Neural progenitor cell (in vitro differentiated cells): ENCODE data around the gene RIBC2. TPM values are rescaled to one million over a fixed set of nuclear protein-coding genes. Genes with fewer than 3 reads are reported as not detected.

ENCODE experiments used
- DNase-seq: peaks from one replicate; pipeline ENCODE4 v3.0.0-alpha.2; 2016; ENCODE audit warnings: low spot score
- H2AFZ ChIP-seq: fragments of 200-600 bp; sonication (generic); replicated peaks from 2 replicates; pipeline ENCODE4 v1.6.1; 2016; ENCODE audit warnings: antibody characterized with exemption
- H3F3A ChIP-seq: fragments of 200-600 bp; sonication (generic); 2 replicates; pipeline ENCODE4 v1.6.1; 2016; ENCODE audit warnings: antibody characterized with exemption, low read depth
- H3K27ac ChIP-seq: fragments of 200-600 bp; sonication (generic); 2 replicates; pipeline ENCODE4 v1.5.1; 2016; ENCODE audit warnings: mild to moderate bottlenecking
- H3K27me3 ChIP-seq: fragments of 200-600 bp; sonication (generic); 2 replicates; pipeline ENCODE4 v1.6.1; 2016; ENCODE audit warnings: mild to moderate bottlenecking, moderate library complexity
- H3K36me3 ChIP-seq: fragments of 200-600 bp; sonication (generic); 2 replicates; pipeline ENCODE4 v1.5.1; 2016
- H3K4me1 ChIP-seq: fragments of 200-600 bp; sonication (generic); 2 replicates; pipeline ENCODE4 v1.6.1; 2016; ENCODE audit warnings: mixed run types
- H3K4me2 ChIP-seq: fragments of 200-600 bp; sonication (generic); 2 replicates; pipeline ENCODE4 v1.6.1; 2016
- H3K4me3 ChIP-seq: fragments of 200-600 bp; sonication (generic); 2 replicates; pipeline ENCODE4 v1.5.1; 2016
- H3K79me2 ChIP-seq: fragments of 200-600 bp; sonication (generic); 2 replicates; pipeline ENCODE4 v1.6.1; 2016; ENCODE audit warnings: low read depth
- H3K9ac ChIP-seq: fragments of 200-600 bp; sonication (generic); 2 replicates; pipeline ENCODE4 v1.6.1; 2016
- H3K9me3 ChIP-seq: fragments of 200-600 bp; sonication (generic); 2 replicates; pipeline ENCODE4 v1.5.1; 2016; ENCODE audit warnings: low read depth
- H4K20me1 ChIP-seq: fragments of 200-600 bp; sonication (generic); 2 replicates; pipeline ENCODE4 v1.6.1; 2016; ENCODE audit warnings: low read depth
- H3K27ac Mint-ChIP-seq: 3 replicates; pipeline ENCODE4 v1.8.0; 2021; ENCODE audit warnings: mixed read lengths
- H3K27me3 Mint-ChIP-seq: 2 replicates; pipeline ENCODE4 v1.8.0; 2022; ENCODE audit warnings: low read depth, mild to moderate bottlenecking, inconsistent platforms, moderate library complexity, mixed read lengths; ENCODE audit not compliant: insufficient read depth
- H3K36me3 Mint-ChIP-seq: 3 replicates; pipeline ENCODE4 v1.8.0; 2021; ENCODE audit warnings: mixed read lengths
- H3K4me1 Mint-ChIP-seq: 3 replicates; pipeline ENCODE4 v1.8.0; 2021; ENCODE audit warnings: mixed read lengths
- H3K4me3 Mint-ChIP-seq: 3 replicates; pipeline ENCODE4 v1.8.0; 2021; ENCODE audit warnings: mild to moderate bottlenecking, moderate library complexity, mixed read lengths
- H3K9me3 Mint-ChIP-seq: 3 replicates; pipeline ENCODE4 v1.8.0; 2020; ENCODE audit warnings: mixed read lengths
- EZH2 ChIP-seq: fragments of 200-600 bp; sonication (generic); IDR thresholded peaks from 2 replicates; pipeline ENCODE4 v1.6.1; 2017; ENCODE audit warnings: antibody characterized with exemption, mild to moderate bottlenecking, moderate library complexity
- EZH2phosphoT487 ChIP-seq: fragments of 200-600 bp; sonication (generic); IDR thresholded peaks from 2 replicates; pipeline ENCODE4 v1.6.1; 2017; ENCODE audit warnings: antibody characterized with exemption
- total RNA-seq: library from RNA; depleted of rRNA; stranded (reverse); fragments of >200 nt; gene quantifications from 2 replicates; pipeline ENCODE4 v1.2.3, GENCODE V29; 2015; ENCODE audit warnings: low replicate concordance
- TF ChIP-seq, protein P1 (sequence below): fragments of 200-600 bp; sonication (generic); IDR thresholded peaks from 2 replicates; pipeline ENCODE4 v1.5.1; 2017; ENCODE audit warnings: antibody characterized with exemption, mild to moderate bottlenecking

Gene RIBC2
- total RNA-seq, 1 donor from 2014 or later: 2.0 TPM

DNA sequence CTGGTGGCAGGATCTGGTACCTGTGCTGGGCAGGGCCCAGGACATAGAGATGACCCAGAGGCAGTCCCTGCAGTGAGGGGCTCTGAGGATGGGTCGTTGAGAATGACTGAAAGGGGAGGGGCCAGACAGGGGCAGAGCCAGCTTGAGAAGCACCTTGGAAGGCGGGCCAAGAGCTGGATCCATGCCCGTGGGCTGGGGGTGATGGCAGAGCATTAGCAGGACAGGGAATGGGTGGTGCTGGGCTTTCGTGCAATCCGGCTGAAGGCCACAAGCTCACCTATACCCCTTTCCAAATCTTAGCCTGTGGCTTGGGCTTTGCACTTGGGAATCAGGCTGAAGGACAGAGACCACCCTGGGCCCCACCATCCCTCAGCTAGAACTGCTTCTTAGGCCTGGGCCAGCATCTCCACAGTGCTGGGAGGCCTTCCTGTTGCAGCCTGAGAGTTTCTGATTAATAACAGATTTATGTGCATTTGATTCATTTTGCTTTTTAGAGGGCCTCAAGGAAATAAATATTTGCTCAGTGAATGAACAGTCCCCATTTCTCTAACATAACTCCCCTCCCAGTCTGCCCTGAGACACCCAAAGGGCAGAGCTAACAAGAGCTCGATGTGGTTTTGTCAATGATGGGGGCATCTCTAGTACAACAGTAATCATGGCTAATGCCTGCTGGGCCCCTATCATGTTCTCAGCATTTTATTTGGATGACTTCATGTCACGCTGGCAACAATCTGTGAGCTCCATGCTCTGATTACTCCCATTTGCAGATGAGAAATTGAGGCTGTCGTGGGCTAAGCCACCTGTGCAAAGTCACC is 39.3 kb downstream of the RIBC2 start:
- no peaks in the 10 kb centered on the region for H3K9me3 ChIP-seq
- H2AFZ ChIP-seq: no peak overlapping the region
- Mint-ChIP-seq H3K9me3 (no peaks in the 10 kb centered on the region), H3K27me3 (peaks cover 23% of the 10 kb centered on the region), H3K4me1 (peaks cover 12% of the 10 kb centered on the region), H3K27ac (no peak overlapping the region), H3K4me3 (peak overlapping the region; percentile 69), H3K36me3 (no peaks in the 10 kb centered on the region)
- H3K27me3 ChIP-seq: no peaks in the 10 kb centered on the region
- TF ChIP-seq, protein P1, sequence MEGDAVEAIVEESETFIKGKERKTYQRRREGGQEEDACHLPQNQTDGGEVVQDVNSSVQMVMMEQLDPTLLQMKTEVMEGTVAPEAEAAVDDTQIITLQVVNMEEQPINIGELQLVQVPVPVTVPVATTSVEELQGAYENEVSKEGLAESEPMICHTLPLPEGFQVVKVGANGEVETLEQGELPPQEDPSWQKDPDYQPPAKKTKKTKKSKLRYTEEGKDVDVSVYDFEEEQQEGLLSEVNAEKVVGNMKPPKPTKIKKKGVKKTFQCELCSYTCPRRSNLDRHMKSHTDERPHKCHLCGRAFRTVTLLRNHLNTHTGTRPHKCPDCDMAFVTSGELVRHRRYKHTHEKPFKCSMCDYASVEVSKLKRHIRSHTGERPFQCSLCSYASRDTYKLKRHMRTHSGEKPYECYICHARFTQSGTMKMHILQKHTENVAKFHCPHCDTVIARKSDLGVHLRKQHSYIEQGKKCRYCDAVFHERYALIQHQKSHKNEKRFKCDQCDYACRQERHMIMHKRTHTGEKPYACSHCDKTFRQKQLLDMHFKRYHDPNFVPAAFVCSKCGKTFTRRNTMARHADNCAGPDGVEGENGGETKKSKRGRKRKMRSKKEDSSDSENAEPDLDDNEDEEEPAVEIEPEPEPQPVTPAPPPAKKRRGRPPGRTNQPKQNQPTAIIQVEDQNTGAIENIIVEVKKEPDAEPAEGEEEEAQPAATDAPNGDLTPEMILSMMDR: no peak
- TF ChIP-seq EZH2phosphoT487 (no peak), EZH2 (no peak)
- no peak overlapping the region for H3K4me3 ChIP-seq
- H4K20me1 ChIP-seq: no peaks in the 10 kb centered on the region
- no peaks in the 10 kb centered on the region for H3K36me3 ChIP-seq
- no peak overlapping the region for H3K9ac ChIP-seq
- no peaks in the 10 kb centered on the region for H3K79me2 ChIP-seq
- H3K4me2 ChIP-seq: no peak overlapping the region
- no peaks in the 10 kb centered on the region for H3K4me1 ChIP-seq
- DNase-seq: no peak
- no peaks in the 10 kb centered on the region for H3F3A ChIP-seq
- no peak overlapping the region for H3K27ac ChIP-seq

DNA sequence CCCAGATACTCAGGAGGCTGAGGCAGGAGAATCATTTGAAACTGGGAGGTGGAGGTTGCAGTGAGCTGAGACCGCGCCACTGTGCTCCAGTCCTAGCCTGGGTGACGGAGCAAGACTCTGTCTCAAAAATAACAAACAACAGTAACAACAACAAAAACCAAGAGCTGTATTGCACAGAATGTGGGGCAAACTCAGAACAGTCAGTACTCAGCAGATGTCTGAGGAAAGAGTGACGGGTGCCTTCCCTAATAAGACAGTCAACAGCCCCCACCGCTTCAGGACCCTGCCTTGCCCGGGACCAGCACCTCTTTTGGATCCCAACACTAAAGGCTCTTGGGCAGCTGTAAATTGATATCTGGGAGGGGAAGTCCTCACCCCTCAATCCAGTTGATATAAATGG is 40.3 kb downstream of the RIBC2 start:
- DNase-seq: no peak
- TF ChIP-seq EZH2: no peak
- TF ChIP-seq, protein P1: no peak
- no peak for TF ChIP-seq EZH2phosphoT487
- Histone ChIP-seq H3F3A (no peaks in the 10 kb centered on the region), H3K9ac (no peak overlapping the region), H3K79me2 (no peaks in the 10 kb centered on the region), H2AFZ (no peak overlapping the region), H3K27ac (no peak overlapping the region), H3K27me3 (no peaks in the 10 kb centered on the region), H4K20me1 (no peaks in the 10 kb centered on the region), H3K4me1 (no peaks in the 10 kb centered on the region), H3K4me3 (no peak overlapping the region), H3K9me3 (no peaks in the 10 kb centered on the region), H3K4me2 (no peak overlapping the region), H3K36me3 (no peaks in the 10 kb centered on the region)
- Mint-ChIP-seq H3K27ac (no peak overlapping the region), H3K36me3 (no peaks in the 10 kb centered on the region), H3K4me1 (peaks cover 12% of the 10 kb centered on the region), H3K27me3 (peaks cover 21% of the 10 kb centered on the region), H3K4me3 (no peak overlapping the region), H3K9me3 (no peaks in the 10 kb centered on the region)

DNA sequence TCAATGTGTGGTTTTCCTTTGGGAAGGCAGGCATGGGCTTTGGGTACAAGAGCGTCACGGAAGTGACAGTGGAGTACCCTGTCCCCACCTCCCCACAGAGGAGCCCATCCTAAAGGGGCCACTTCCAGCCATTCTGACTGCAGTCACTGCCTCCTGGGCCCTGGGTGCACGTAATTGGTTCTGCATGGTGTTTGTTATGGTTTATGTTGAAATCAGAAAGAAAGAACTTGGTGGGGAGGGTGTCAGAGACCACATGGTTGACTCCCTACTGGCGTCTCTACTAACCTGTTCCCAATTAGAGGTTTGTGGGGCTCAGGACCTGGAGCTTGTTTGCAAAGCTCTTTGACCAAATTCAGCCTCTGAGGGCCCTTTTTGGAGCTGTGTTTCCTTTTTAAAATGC is 40.8 kb downstream of the RIBC2 start:
- H3K9me3 Mint-ChIP-seq: no peaks in the 10 kb centered on the region
- H3K4me3 Mint-ChIP-seq: no peak overlapping the region
- no peak overlapping the region for H3K4me2 ChIP-seq
- H3K4me1 Mint-ChIP-seq: peaks cover 12% of the 10 kb centered on the region
- H3K27me3 Mint-ChIP-seq: peaks cover 22% of the 10 kb centered on the region
- no peak overlapping the region for H3K4me3 ChIP-seq
- H3F3A ChIP-seq: no peaks in the 10 kb centered on the region
- TF ChIP-seq, protein P1: no peak
- no peak for TF ChIP-seq EZH2
- TF ChIP-seq EZH2phosphoT487: no peak
- no peaks in the 10 kb centered on the region for H3K36me3 Mint-ChIP-seq
- no peaks in the 10 kb centered on the region for H3K79me2 ChIP-seq
- no peaks in the 10 kb centered on the region for H3K36me3 ChIP-seq
- H3K9me3 ChIP-seq: no peaks in the 10 kb centered on the region
- H3K9ac ChIP-seq: no peak overlapping the region
- H3K27ac Mint-ChIP-seq: no peak overlapping the region
- H3K4me1 ChIP-seq: no peaks in the 10 kb centered on the region
- H4K20me1 ChIP-seq: no peaks in the 10 kb centered on the region
- H3K27ac ChIP-seq: no peak overlapping the region
- DNase-seq: no peak
- no peaks in the 10 kb centered on the region for H3K27me3 ChIP-seq
- no peak overlapping the region for H2AFZ ChIP-seq
